ENCODE data around the gene MYO1D. TPM values are rescaled to one million over a fixed set of nuclear protein-coding genes. Genes with fewer than 3 reads are reported as not detected.

Gene MYO1D
- total RNA-seq, 4 donors from 2014 or later: 247 to 569 (median 444) TPM

DNA sequence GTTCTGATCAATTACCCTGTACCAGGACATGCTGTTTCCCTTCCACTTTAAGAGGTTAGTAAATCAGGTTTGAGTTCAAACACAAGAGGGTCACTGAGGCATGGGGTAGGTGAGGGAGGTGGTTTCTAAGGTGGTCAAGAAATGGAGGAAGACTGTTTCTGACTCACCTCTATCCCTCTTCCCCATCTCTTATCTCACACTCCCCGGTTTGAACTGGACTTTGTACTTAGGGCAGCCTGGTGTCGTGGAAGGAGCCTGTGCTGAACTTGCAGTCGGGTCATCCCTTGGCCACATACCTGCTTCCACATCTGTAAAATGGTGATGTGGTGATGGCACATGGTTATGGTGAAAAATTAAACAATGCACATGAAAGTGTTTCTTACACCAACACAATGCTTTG lies 33.8 kb upstream of the MYO1D start:
- Histone ChIP-seq H3K9me3 (no peaks in the 10 kb centered on the region), H3K36me3 (no peaks in the 10 kb centered on the region), H3K4me3 (no peak overlapping the region), H3K27me3 (no peaks in the 10 kb centered on the region), H3K27ac (peak overlapping the region; percentile 73 to 83 (median 80)), H3K4me1 (peaks cover 15 to 40% (median 30%) of the 10 kb centered on the region in 4 donors)
- DNase-seq: peak; percentile 50
- 40 to 69% methylated on average over 2 to 3 of the region's 3 CpGs for WGBS, 2 donors (ENCODE audit: low coverage in 1 of 2)
- intact Hi-C loops (cut with DNase I; ENCODE audit: low total_unique reads) (no loop called here), in situ Hi-C loops (cut with MboI; ENCODE audit: low pct_ligation_motif_present in 1 of 4, low pct_unique_long_range_greater_than_20kb in 1 of 4, low sequenced_read_pairs in 3 of 4) (loop anchor here (25.0 kb wide), 3 partner anchors 123 to 423 kb away; partner anchors contain the start of gene CDK5R1 (in 1 of the 4))
- TF ChIP-seq, protein P1, sequence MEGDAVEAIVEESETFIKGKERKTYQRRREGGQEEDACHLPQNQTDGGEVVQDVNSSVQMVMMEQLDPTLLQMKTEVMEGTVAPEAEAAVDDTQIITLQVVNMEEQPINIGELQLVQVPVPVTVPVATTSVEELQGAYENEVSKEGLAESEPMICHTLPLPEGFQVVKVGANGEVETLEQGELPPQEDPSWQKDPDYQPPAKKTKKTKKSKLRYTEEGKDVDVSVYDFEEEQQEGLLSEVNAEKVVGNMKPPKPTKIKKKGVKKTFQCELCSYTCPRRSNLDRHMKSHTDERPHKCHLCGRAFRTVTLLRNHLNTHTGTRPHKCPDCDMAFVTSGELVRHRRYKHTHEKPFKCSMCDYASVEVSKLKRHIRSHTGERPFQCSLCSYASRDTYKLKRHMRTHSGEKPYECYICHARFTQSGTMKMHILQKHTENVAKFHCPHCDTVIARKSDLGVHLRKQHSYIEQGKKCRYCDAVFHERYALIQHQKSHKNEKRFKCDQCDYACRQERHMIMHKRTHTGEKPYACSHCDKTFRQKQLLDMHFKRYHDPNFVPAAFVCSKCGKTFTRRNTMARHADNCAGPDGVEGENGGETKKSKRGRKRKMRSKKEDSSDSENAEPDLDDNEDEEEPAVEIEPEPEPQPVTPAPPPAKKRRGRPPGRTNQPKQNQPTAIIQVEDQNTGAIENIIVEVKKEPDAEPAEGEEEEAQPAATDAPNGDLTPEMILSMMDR (IDR thresholded peaks at IDR 0.05): no peak
- TF ChIP-seq POLR2AphosphoS5 (IDR thresholded peaks at IDR 0.05) (peak in 1 of 3 donors; percentile 32), EP300 (IDR thresholded peaks at IDR 0.05; ENCODE audit: low read depth) (no peak), POLR2A (IDR thresholded peaks at IDR 0.05) (no peak)

DNA sequence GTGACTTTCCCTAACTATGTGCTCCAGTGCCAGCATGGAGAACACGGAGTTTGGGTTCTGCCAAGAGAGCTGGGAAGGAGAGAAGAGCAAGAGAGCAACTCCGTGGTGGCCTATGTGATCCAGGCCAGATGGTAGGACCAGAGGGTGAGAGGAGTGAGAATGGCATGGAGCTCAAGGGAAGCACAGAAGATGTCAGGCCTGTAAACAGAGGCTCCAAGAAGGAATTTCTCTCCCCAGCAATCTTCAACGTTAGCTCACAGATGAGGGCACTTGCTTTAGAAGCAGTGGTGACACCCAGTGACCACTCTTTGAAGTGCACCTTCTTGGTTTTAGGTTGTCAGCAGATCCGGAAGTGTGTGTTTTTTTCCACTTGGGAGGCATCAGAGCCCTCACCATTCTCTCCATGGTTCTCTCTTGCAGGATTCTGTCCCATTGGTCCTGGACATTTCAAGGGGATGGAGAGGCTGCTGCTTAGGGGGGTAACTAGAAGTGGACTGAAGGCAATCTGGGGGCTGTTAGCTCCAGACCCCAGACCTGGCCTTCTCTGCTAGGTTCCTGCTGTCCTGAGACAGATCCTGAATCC lies 33.0 kb upstream of the MYO1D start:
- no peaks in the 10 kb centered on the region for H3K9me3 ChIP-seq
- H3K4me1 ChIP-seq: peaks cover 15 to 49% (median 31%) of the 10 kb centered on the region in 4 donors
- DNase-seq: peak; percentile 91
- intact Hi-C loops (cut with DNase I; ENCODE audit: low total_unique reads): no loop called here
- H3K4me3 ChIP-seq: no peak overlapping the region
- TF ChIP-seq EP300 (IDR thresholded peaks at IDR 0.05; ENCODE audit: low read depth): no peak
- TF ChIP-seq, protein P1 (IDR thresholded peaks at IDR 0.05): peak; percentile 71 to 90 (median 79)
- WGBS, 2 donors (ENCODE audit: low coverage in 1 of 2): 29 to 60% methylated on average over 2 to 4 of the region's 4 CpGs
- H3K27me3 ChIP-seq: no peaks in the 10 kb centered on the region
- peak overlapping the region; percentile 69 to 83 (median 77) for H3K27ac ChIP-seq
- in situ Hi-C loops (cut with MboI; ENCODE audit: low pct_ligation_motif_present in 1 of 4, low pct_unique_long_range_greater_than_20kb in 1 of 4, low sequenced_read_pairs in 3 of 4): loop anchor here (25.0 kb wide), 3 partner anchors 123 to 423 kb away; partner anchors contain the start of gene CDK5R1 (in 1 of the 4)
- H3K36me3 ChIP-seq: no peaks in the 10 kb centered on the region

DNA sequence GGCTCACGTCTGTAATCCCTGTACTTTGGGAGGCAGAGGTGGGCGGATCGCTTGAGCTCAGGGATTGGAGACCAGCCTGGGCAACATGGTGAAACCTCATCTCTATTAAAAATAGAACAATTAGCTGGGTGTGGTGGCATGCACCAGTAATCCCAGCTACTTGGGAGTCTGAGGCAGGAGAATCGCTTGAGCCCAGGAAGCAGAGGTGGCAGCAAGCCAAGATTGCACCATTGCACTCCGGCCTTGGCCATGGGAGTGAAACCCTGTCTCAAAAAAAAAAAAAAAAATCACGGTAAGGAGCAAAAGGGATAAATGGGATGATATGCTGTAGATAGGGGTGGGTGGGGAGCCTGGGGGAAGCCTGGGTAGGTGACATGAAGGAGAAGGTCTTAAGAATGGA lies 30.7 kb upstream of the MYO1D start:
- Histone ChIP-seq H3K36me3 (no peaks in the 10 kb centered on the region), H3K9me3 (no peaks in the 10 kb centered on the region), H3K27me3 (no peaks in the 10 kb centered on the region), H3K27ac (no peak overlapping the region), H3K4me1 (peaks cover 15 to 43% (median 28%) of the 10 kb centered on the region in 4 donors), H3K4me3 (no peak overlapping the region)
- peak; percentile 27 for DNase-seq
- intact Hi-C loops (cut with DNase I; ENCODE audit: low total_unique reads): no loop called here
- TF ChIP-seq, protein P1 (IDR thresholded peaks at IDR 0.05): no peak
- TF ChIP-seq POLR2A (IDR thresholded peaks at IDR 0.05) (no peak), EP300 (IDR thresholded peaks at IDR 0.05; ENCODE audit: low read depth) (no peak), POLR2AphosphoS5 (IDR thresholded peaks at IDR 0.05) (no peak)
- in situ Hi-C loops (cut with MboI; ENCODE audit: low pct_ligation_motif_present in 1 of 4, low pct_unique_long_range_greater_than_20kb in 1 of 4, low sequenced_read_pairs in 3 of 4): loop anchor here (25.0 kb wide), 3 partner anchors 120 to 420 kb away; partner anchors contain the start of gene CDK5R1 (in 1 of the 4)
- WGBS, 2 donors (ENCODE audit: low coverage in 1 of 2): 73 to 78% methylated on average over 4 to 6 of the region's 6 CpGs

DNA sequence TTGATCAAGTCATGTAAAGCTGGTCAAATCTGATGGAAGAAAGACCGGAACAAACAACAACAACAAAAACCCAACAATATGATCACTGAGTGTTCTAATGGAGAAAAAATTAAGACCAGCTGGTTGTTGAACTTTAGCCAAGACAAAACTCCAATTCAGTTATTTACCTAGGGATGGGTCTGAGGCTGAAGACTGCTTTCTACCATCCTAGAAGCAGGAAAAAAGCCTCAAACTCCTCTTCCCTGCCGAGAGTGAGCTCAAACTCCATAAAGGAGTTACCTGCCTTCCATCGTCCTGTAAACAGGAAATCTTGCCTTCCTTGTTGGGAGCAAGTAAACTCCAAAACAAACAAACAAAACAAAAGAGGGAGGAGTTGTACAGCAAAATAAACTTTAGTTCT lies 28.0 kb upstream of the MYO1D start:
- H3K27ac ChIP-seq: peak overlapping the region in 1 of 4 donors; percentile 29
- TF ChIP-seq POLR2AphosphoS5 (IDR thresholded peaks at IDR 0.05) (no peak), EP300 (IDR thresholded peaks at IDR 0.05; ENCODE audit: low read depth) (no peak), POLR2A (IDR thresholded peaks at IDR 0.05) (no peak)
- TF ChIP-seq, protein P1 (IDR thresholded peaks at IDR 0.05): no peak
- 59 to 75% methylated on average over 1 to 3 of the region's 3 CpGs for WGBS, 2 donors (ENCODE audit: low coverage in 1 of 2)
- H3K4me3 ChIP-seq: no peak overlapping the region
- DNase-seq: no peak
- in situ Hi-C loops (cut with MboI; ENCODE audit: low pct_ligation_motif_present in 1 of 4, low pct_unique_long_range_greater_than_20kb in 1 of 4, low sequenced_read_pairs in 3 of 4) (loop anchor here (25.0 kb wide), 3 partner anchors 118 to 418 kb away; partner anchors contain the start of gene CDK5R1 (in 1 of the 4)), intact Hi-C loops (cut with DNase I; ENCODE audit: low total_unique reads) (no loop called here)
- no peaks in the 10 kb centered on the region for H3K9me3 ChIP-seq
- H3K27me3 ChIP-seq: no peaks in the 10 kb centered on the region
- no peaks in the 10 kb centered on the region for H3K36me3 ChIP-seq
- H3K4me1 ChIP-seq: peaks cover 0 to 19% (median 6%) of the 10 kb centered on the region in 4 donors
